T follicular helper cell (primary cell): ENCODE results near the gene ZNF559.

ENCODE experiments used
- DNase-seq: peaks from one replicate; pipeline ENCODE4 v3.0.0-alpha.2; 2020; ENCODE audit warnings: low read depth

Gene ZNF559

DNA sequence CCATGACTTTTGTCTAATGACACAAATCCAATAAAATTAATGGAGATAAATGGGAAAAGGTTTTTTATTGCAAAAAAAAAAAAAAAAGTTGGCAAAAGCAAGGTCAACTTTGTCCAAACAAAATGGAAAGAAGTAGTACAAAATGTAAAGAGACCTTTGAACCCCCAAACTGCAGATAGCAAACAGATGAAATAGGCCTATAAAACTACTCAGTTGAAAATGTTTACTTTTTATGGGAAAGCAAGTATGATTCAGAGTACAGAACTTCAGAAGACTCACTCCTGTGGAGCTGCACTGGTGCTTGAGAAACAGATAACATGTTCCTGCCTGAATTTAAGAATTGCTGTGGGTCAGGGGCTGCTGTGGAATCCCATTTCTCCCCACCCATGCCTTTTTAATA, 29.0 kb downstream of the ZNF559 start:
- no peak for DNase-seq

DNA sequence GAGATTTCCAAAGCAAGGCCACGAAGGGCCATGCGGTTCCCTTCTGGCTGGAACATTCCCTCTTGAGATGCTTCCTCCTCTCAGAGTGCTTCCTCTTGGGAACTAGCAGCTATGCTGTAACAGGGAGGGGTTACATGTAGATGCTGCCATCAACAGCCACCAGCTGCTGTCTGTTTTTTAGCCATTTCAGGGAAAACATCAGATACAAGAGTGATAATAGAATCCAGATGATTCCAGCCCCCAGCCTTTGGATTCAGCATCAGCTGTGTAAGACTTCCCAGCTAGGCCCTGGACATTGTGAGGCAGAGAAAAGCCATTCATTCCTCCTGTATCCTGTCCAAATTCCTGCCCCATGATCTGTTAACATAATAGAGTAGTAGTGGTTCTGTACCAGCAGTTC, 30.7 kb downstream of the ZNF559 start:
- no peak for DNase-seq

DNA sequence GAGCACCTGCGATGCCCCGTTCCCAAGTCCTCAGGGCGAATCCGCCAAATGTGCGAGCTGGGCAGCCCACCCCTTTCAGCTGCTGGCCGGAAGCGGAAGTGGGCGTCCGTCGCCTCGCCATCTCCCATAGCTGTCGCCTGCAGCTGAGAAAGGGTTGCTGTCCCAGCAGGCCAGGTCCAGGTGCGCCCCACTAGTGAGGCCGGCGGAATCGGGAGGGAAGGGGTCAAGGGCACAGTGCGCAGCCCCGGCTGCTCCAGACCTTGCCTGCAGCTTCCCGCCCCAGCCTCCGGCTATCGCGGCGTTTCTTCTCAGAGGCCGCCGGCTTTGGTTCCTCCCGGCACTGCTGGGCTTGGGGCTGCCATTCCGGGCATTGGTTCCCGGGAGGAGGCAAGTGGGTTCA, 38.9 kb downstream of the ZNF559 start, which contains the start of gene ZNF177:
ZNF177 (plus strand) TSS at position 109 of the 400 bp plus-strand sequence. CDS start 15,299 bp downstream, outside the sequence.
- no peak for DNase-seq

DNA sequence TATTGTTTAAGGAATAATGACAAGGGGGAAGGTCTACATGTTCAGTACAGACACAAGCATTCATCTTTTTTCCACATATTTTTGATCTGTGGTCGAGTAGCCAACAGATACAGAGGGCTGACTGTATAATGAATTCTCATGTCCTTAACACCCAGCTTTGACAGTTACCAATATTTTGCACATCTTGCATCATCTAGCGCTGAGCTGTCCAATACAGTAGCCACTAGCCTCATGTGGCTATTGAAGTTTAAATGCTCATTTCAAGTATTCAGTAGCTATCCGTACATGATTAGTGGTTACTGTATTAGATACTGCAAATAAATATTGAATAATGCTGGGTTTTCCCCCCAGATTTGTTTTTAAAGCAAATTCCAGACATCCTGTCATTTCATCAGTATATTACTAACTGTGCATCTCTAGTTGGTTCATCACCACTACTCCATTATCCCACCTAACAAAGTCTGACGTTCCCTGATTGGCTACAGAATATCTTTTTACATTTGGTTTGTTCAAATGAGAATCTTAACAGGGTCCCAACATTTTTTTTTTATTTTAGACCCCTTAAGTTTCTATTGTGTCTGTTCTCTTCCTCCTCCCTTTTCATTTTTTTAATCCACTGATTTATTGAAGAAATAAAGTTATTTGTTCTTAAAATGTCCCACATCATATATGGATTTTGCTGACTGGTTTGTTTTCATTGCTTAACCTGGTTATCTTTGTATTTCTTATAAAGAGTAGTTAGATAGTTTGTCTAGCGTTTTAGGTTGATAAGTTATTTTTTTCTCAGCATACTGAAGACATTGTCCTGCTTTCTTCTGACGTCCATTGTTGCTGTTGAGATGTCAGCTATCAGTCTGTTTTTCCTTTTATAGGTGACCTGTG, 47.0 kb downstream of the ZNF559 start:
- no peak for DNase-seq

DNA sequence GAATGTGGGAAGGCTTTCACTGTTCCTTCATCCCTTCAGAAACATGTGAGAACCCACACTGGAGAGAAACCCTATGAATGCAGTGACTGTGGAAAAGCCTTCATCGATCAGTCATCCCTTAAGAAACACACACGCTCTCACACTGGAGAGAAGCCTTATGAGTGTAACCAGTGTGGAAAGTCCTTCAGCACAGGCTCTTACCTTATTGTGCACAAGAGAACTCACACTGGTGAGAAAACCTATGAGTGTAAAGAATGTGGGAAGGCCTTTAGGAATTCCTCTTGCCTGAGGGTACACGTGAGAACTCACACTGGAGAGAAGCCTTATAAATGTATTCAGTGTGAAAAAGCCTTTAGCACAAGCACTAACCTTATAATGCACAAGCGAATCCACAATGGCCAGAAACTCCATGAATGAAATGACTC, 57.4 kb downstream of the ZNF559 start:
- no peak for DNase-seq
